GM12875 (cell line): ENCODE measurements around the gene ARHGAP23.
"Not testable (repeated sequence)": the region's sequence is repeated elsewhere in the genome, so short reads cannot be mapped to it uniquely, and the experiment has no call there.

Experiments used
- H3K4me3 ChIP-seq: one replicate; pipeline ENCODE4 v1.5.1; 2011; ENCODE audit warnings: low read depth, low read length, control low read depth
- TF ChIP-seq, protein P1 (sequence below): IDR thresholded peaks from 2 replicates; pipeline ENCODE4 v1.5.1; 2011; ENCODE audit warnings: low read depth, mild to moderate bottlenecking, control low read depth, inconsistent platforms, low read length, moderate library complexity, borderline replicate concordance; ENCODE audit not compliant: insufficient read depth

Gene ARHGAP23

DNA sequence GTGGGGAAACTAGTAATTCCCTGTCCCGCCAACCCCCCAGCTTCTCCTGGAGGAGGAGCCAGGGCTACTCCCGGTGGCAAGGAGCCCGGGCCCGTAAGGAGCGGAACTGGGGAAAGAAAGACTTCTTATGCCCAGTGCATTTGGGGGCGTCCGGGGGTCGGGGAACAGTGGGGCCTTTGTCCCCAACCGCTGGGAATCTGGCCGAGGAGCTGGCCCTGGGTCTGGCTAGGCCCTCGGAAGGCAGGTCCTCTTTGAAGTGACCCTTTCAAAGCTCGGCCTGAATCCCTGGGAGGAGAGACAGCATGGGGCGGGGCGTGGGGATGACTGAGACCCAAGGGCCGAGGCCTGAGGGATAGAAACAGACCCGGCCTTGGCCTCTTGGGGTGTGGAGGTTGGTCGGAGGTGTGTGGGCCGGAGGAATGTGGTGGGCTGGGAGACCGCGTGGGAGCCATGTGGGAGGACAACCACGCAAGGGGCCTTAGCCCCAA lies 6.0 kb downstream of the ARHGAP23 start:
- no peak overlapping the region for H3K4me3 ChIP-seq

DNA sequence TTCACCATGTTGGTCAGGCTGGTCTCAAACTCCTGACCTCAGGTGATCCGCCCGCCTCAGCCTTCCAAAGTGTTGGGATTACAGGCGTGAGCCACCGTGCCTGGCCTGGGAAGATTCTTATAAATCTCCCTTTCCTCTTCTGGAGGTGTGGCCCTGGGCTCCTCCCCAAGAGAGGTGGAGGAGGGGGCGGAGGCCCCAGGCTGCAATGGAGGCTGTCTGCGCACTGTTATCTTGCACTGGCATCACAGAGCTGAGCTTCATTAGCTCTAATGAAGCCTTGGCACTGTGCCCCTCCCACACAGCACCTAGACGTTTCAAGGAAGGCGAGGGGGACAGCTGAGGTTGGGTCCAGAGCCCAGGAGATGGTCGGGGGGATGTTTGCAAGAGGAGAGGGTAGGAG lies 7.5 kb downstream of the ARHGAP23 start:
- TF ChIP-seq, protein P1, sequence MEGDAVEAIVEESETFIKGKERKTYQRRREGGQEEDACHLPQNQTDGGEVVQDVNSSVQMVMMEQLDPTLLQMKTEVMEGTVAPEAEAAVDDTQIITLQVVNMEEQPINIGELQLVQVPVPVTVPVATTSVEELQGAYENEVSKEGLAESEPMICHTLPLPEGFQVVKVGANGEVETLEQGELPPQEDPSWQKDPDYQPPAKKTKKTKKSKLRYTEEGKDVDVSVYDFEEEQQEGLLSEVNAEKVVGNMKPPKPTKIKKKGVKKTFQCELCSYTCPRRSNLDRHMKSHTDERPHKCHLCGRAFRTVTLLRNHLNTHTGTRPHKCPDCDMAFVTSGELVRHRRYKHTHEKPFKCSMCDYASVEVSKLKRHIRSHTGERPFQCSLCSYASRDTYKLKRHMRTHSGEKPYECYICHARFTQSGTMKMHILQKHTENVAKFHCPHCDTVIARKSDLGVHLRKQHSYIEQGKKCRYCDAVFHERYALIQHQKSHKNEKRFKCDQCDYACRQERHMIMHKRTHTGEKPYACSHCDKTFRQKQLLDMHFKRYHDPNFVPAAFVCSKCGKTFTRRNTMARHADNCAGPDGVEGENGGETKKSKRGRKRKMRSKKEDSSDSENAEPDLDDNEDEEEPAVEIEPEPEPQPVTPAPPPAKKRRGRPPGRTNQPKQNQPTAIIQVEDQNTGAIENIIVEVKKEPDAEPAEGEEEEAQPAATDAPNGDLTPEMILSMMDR: no peak
- no peak overlapping the region for H3K4me3 ChIP-seq

More for the DNA sequence above, 6.0 kb downstream of the ARHGAP23 start:
- TF ChIP-seq, protein P1: no peak

DNA sequence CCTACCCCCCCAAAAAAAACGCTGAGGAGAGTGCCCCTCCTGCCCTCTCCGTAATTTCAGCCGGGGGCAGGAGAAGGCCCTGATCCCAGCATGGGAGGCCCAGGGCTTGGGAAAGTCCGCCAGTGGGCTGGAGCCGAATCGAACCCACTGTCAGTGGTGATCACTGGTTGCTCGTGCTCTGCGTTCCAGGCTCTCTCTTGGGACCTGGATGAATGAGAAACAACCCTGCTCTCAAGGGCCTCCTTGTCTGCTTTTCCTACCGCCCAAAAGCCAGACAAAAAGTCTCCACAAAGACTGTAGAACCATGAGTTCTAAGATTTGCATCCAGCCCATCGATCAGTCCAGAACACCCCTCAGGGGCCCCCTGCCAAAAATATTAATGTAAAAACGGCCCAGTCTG lies 8.1 kb downstream of the ARHGAP23 start:
- H3K4me3 ChIP-seq: no peak overlapping the region
- TF ChIP-seq, protein P1: no peak

DNA sequence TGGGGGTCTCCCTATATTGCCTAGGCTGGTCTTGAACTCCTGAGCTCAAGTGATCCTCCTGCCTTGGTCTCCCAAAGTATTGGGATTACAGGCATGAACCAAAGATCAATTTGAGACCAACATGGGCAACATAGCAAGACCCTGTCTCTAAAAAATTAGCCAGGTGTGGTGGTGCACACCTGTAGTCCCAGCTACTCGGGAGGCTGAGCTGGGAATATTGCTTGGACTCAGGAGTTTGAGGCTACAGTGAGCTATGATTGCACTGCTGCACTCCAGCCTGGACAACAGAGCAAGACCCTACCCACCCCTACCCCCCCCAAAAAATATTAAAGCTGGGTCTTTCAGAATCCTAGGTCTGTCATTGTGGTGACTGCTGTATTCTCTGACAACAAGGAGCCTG lies 9.0 kb downstream of the ARHGAP23 start:
- H3K4me3 ChIP-seq: not testable (repeated sequence)

DNA sequence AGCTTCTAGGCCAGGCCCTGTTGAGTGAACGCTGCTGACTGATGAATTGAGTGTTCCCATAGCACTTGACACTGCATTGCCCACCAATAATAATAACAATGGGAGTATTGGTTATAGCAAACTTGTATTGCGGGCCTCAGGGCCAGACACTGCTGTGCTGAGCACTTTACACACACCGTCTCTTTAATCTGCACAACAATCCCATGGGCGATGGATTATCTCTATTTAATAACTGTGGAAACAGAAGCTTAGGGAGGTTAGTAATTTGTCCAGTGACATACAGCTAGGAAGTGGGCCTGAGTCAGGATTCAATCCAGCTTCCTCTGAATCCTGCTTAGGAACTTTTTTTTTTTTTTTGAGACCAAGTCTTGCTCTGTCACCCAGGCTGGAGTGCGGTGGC lies 11.2 kb downstream of the ARHGAP23 start:
- H3K4me3 ChIP-seq: no peak overlapping the region
- TF ChIP-seq, protein P1: no peak

DNA sequence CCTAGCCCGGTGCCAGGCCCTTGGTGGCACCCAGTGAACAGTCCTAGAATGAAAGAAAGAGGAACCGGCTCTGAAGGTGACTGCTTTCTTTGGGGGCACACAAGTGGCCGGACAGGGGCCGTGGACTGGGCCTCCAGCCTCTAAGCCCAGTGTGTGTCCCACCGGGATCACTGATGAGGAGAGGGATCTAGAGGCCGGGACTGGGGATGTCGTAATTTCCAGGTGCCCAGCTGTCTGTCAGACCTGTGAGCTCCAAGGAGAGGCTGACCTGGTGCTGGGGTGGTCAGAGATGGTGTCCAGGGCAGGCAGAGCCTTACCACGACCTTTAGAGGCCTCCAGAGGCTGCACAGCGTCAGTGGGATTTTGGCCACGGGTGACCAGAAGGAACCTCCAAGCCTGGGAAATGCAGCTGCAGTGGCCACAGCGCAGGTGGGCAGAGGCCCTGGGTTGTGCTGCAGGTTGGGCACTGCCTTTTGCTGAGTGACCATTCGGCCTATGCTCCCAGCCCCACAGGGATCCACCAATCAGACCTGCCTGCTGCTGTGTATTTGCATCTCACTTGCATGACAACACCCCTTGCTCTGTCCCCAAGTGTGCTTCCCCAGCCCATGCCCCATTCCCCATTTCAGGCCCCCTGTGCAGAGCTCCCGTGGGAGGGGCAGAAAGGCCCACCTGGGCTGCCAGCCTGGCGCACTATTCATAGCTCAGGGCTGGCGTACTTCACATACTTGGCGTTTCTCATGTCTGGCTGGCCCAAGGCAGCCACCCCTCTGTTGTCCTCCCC lies 12.5 kb downstream of the ARHGAP23 start:
- no peak overlapping the region for H3K4me3 ChIP-seq
- TF ChIP-seq, protein P1: no peak

DNA sequence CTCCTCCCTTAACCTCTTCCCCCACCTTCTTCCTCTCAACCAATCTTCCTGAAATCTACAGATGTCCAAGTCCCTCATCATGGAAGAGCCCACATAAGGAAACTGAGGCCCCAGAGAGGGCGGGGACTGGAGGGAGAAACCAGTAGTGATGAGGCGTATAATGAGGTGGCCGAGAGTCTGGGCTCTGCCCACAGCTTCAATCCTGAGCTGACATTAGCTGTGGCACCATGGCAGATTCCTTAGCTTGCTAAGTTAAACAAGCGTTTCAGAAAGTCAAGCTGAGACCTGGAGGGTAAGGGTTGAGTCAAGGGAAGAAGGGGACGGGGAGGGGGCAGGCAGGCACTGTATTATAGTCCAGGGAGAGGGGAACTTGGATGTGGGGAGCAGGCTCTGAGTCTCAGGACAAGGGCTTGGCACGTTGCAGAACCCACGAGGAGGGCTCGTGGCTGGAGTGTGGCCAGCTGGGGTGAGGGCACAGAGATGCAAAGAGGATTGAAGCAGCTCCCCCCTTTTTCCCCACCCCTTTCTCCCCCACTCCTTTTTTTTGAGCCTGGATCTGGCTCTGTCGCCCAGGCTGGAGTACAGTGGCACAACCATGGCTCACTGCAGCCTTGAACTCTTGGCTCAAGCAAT lies 13.3 kb downstream of the ARHGAP23 start:
- TF ChIP-seq, protein P1: no peak
- no peak overlapping the region for H3K4me3 ChIP-seq
